GM10266 (cell line): ENCODE results near the gene FNDC4.

Experiments used
- DNase-seq: peaks from one replicate; pipeline ENCODE4 v3.0.0; 2012; ENCODE audit errors: extremely low spot score
- CTCF ChIP-seq: IDR thresholded peaks from 2 replicates; pipeline ENCODE4 v1.5.1; 2012; ENCODE audit warnings: mild to moderate bottlenecking, low read depth; ENCODE audit not compliant: control insufficient read depth, insufficient read depth; ENCODE audit errors: missing control alignments

The FNDC4 gene

GRCh38 chr2:27502142-27502541 is 7.1 kb upstream of the FNDC4 start:
- no peak for TF ChIP-seq CTCF
- no peak for DNase-seq

GRCh38 chr2:27501042-27501441 is 6.0 kb upstream of the FNDC4 start:
- TF ChIP-seq CTCF = no peak

GRCh38 chr2:27498975-27499374 is 4.0 kb upstream of the FNDC4 start:
- no peak for DNase-seq

More at GRCh38 chr2:27501042-27501441, 6.0 kb upstream of the FNDC4 start:
- no peak for DNase-seq

GRCh38 chr2:27497288-27497627 is 2.3 kb upstream of the FNDC4 start:
- TF ChIP-seq CTCF = no peak
- DNase-seq = no peak

More at GRCh38 chr2:27498975-27499374, 4.0 kb upstream of the FNDC4 start:
- no peak for TF ChIP-seq CTCF

GRCh38 chr2:27496357-27497287 is 1.6 kb upstream of the FNDC4 start, which contains the start of gene GCKR:
TSS of gene GCKR (plus strand) at chr2:27496839. CDS start at chr2:27496905, 66 bp downstream.
- DNase-seq = no peak
- no peak for TF ChIP-seq CTCF

GRCh38 chr2:27495840-27496356 is 898 bp upstream of the FNDC4 start:
- no peak for TF ChIP-seq CTCF

More at GRCh38 chr2:27495840-27496356, 898 bp upstream of the FNDC4 start:
- no peak for DNase-seq
